ENCODE measurements around the gene SLA2. TPM values are rescaled to one million over a fixed set of nuclear protein-coding genes. Genes with fewer than 3 reads are reported as not detected.

Gene SLA2
- total and polyA plus RNA-seq, 2 experiments from 2014 or later = not detected

DNA sequence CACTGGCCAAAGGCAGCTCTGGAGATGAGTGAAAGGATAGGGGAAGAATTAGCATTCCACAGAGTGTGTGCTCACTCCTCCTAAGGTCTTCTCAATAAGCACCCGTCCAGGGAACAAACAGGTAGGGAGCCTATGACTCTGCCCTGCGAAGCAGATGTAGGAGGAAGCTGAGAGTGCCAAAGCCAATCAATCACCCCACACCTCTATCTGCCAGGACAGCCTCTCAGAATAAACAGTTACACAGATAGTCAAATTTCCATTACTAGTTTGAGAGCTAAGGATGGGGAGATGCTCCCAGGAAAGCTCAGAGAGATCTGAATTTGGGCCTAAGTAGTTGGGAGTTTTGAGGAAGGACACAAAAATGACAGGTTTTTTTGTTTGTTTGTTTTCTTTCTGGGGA lies 40.5 kb upstream of the SLA2 start:
- H2AFZ ChIP-seq = no peak overlapping the region
- H3K4me2 ChIP-seq (ENCODE audit: unreplicated experiment) = no peak overlapping the region
- no peak overlapping the region for H3K27ac ChIP-seq
- H3F3A ChIP-seq (ENCODE audit: insufficient read depth) = no peaks in the 10 kb centered on the region
- 70 to 77% methylated on average over 2 of the region's 2 CpGs for WGBS, 2 experiments (ENCODE audit: low coverage in 1 of 2, low lambda C conversion rate in 2 of 2, missing lambda C conversion rate in 2 of 2)
- 0 out of 2 replicates have a peak, but pooled peaks cover 7% of the 10 kb centered on the region for H3K36me3 ChIP-seq (ENCODE audit: low read depth)
- no peak for TF ChIP-seq EZH2phosphoT487 (IDR thresholded peaks at IDR 0.05; ENCODE audit: insufficient read depth, low read depth)
- no peak for TF ChIP-seq EZH2 (IDR thresholded peaks at IDR 0.05; ENCODE audit: insufficient read depth, poor library complexity, severe bottlenecking)
- no peaks in the 10 kb centered on the region for H3K4me1 ChIP-seq (ENCODE audit: insufficient read depth)
- H3K79me2 ChIP-seq (ENCODE audit: insufficient read depth) = no peaks in the 10 kb centered on the region
- no peak for DNase-seq
- in situ Hi-C loops (cut with MboI) = no loop called here
- no peak overlapping the region for H3K9ac ChIP-seq
- no peaks in the 10 kb centered on the region for H4K20me1 ChIP-seq (ENCODE audit: insufficient read depth)
- H3K4me3 ChIP-seq = no peak overlapping the region
- H3K27me3 ChIP-seq (replicated peaks; ENCODE audit: insufficient read depth) = no peaks in the 10 kb centered on the region
- H3K9me3 ChIP-seq (ENCODE audit: low read depth) = no peaks in the 10 kb centered on the region
- no peaks in the 10 kb centered on the region for H3K9me2 ChIP-seq (ENCODE audit: insufficient read depth)

DNA sequence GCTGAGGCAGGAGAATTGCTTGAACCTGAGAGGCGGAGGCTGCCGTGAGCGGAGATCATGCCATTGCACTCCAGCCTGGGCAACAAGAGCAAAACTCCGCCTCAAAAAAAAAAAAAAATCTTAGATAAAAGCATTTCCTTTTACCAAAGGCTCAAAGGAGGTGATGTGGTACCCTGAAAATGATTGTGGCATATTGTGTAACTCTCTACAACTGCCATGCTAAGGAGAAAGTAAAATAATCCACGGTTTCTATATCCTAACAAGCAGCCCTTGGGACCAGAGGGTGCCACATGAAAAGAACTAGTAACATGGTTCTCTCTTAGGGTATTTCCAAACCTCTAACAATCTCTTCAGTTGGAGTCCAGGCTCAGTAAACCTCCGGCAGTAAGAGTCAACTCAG lies 38.8 kb upstream of the SLA2 start:
- H3K4me2 ChIP-seq (ENCODE audit: unreplicated experiment) = no peak overlapping the region
- WGBS, 2 experiments (ENCODE audit: low coverage in 1 of 2, low lambda C conversion rate in 2 of 2, missing lambda C conversion rate in 2 of 2) = 96 to 99% methylated on average over 6 of the region's 6 CpGs
- H3K27ac ChIP-seq = no peak overlapping the region

DNA sequence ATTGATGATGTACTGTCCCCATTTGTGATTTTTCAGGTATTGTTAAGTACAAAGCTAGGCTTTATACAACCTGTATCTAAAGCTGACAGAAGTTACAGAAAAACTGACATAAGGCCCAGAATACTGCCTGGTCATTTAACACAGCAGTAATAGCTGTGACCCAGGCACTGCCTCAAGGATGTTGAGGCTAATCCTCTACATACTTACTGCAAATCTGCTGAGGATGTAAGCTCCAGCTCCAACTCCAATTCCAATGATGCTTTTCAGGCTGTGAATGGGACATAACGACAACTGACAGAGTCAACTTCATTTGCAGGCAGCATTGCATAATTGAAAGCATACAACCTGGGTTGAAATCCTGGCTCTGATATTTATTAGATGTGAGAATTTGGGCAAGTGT lies 36.3 kb upstream of the SLA2 start:
- H2AFZ ChIP-seq = no peak overlapping the region
- no peaks in the 10 kb centered on the region for H3F3A ChIP-seq (ENCODE audit: insufficient read depth)
- no peaks in the 10 kb centered on the region for H3K9me2 ChIP-seq (ENCODE audit: insufficient read depth)
- no peaks in the 10 kb centered on the region for H3K9me3 ChIP-seq (ENCODE audit: low read depth)
- H3K4me2 ChIP-seq (ENCODE audit: unreplicated experiment) = no peak overlapping the region
- H4K20me1 ChIP-seq (ENCODE audit: insufficient read depth) = no peaks in the 10 kb centered on the region
- H3K27ac ChIP-seq = no peak overlapping the region
- in situ Hi-C loops (cut with MboI) = no loop called here
- H3K4me1 ChIP-seq (ENCODE audit: insufficient read depth) = no peaks in the 10 kb centered on the region
- no peak overlapping the region for H3K4me3 ChIP-seq
- TF ChIP-seq EZH2 (IDR thresholded peaks at IDR 0.05; ENCODE audit: insufficient read depth, poor library complexity, severe bottlenecking) = no peak
- no peak for TF ChIP-seq EZH2phosphoT487 (IDR thresholded peaks at IDR 0.05; ENCODE audit: insufficient read depth, low read depth)
- H3K9ac ChIP-seq = no peak overlapping the region
- no peaks in the 10 kb centered on the region for H3K79me2 ChIP-seq (ENCODE audit: insufficient read depth)
- H3K36me3 ChIP-seq (ENCODE audit: low read depth) = 0 out of 2 replicates have a peak, but pooled peaks cover 7% of the 10 kb centered on the region
- DNase-seq = no peak
- no peaks in the 10 kb centered on the region for H3K27me3 ChIP-seq (replicated peaks; ENCODE audit: insufficient read depth)
- 19 to 38% methylated on average over 1 of the region's 1 CpG for WGBS, 2 experiments (ENCODE audit: low coverage in 1 of 2, low lambda C conversion rate in 2 of 2, missing lambda C conversion rate in 2 of 2)

More for the DNA sequence above, 38.8 kb upstream of the SLA2 start:
- no peaks in the 10 kb centered on the region for H3K27me3 ChIP-seq (replicated peaks; ENCODE audit: insufficient read depth)
- H3K4me3 ChIP-seq = no peak overlapping the region
- H3K4me1 ChIP-seq (ENCODE audit: insufficient read depth) = no peaks in the 10 kb centered on the region
- no peak overlapping the region for H3K9ac ChIP-seq
- 0 out of 2 replicates have a peak, but pooled peaks cover 7% of the 10 kb centered on the region for H3K36me3 ChIP-seq (ENCODE audit: low read depth)
- H2AFZ ChIP-seq = no peak overlapping the region
- no peaks in the 10 kb centered on the region for H4K20me1 ChIP-seq (ENCODE audit: insufficient read depth)
- in situ Hi-C loops (cut with MboI) = no loop called here
- no peaks in the 10 kb centered on the region for H3K9me2 ChIP-seq (ENCODE audit: insufficient read depth)
- DNase-seq = no peak
- no peaks in the 10 kb centered on the region for H3K9me3 ChIP-seq (ENCODE audit: low read depth)
- no peaks in the 10 kb centered on the region for H3F3A ChIP-seq (ENCODE audit: insufficient read depth)
- H3K79me2 ChIP-seq (ENCODE audit: insufficient read depth) = no peaks in the 10 kb centered on the region
- TF ChIP-seq EZH2 (IDR thresholded peaks at IDR 0.05; ENCODE audit: insufficient read depth, poor library complexity, severe bottlenecking) (no peak), EZH2phosphoT487 (IDR thresholded peaks at IDR 0.05; ENCODE audit: insufficient read depth, low read depth) (no peak)

DNA sequence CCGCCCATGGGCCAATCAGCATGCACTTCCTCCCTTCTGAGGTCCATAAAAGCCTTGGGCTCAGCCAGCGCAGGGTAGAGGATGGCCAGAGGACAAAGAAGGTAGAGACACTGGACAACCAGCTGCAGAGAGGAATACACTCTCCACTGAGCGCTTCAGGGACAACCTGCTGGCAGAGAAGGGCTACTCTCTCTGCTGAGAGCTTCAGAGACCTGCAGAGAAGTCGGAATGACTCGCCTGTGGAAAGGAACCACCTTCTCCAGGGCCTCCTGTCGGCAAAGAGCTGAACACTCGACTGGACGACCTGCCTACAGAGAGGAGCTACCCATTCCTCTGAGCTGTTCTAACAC lies 31.4 kb upstream of the SLA2 start:
- Histone ChIP-seq H3K27ac (no peak overlapping the region), H3K4me3 (no peak overlapping the region), H3K27me3 (replicated peaks; ENCODE audit: insufficient read depth) (no peaks in the 10 kb centered on the region), H3K4me2 (ENCODE audit: unreplicated experiment) (no peak overlapping the region), H2AFZ (no peak overlapping the region), H3K9ac (no peak overlapping the region), H3K9me2 (ENCODE audit: insufficient read depth) (no peaks in the 10 kb centered on the region), H3K79me2 (ENCODE audit: insufficient read depth) (no peaks in the 10 kb centered on the region), H3K4me1 (ENCODE audit: insufficient read depth) (no peaks in the 10 kb centered on the region), H3K9me3 (ENCODE audit: low read depth) (no peaks in the 10 kb centered on the region), H4K20me1 (ENCODE audit: insufficient read depth) (no peaks in the 10 kb centered on the region; the same call in 1 of the 2 replicates), H3K36me3 (ENCODE audit: low read depth) (0 out of 2 replicates have a peak, but pooled peaks cover 4% of the 10 kb centered on the region), H3F3A (ENCODE audit: insufficient read depth) (no peaks in the 10 kb centered on the region)
- no peak for DNase-seq
- TF ChIP-seq EZH2phosphoT487 (IDR thresholded peaks at IDR 0.05; ENCODE audit: insufficient read depth, low read depth) (no peak), EZH2 (IDR thresholded peaks at IDR 0.05; ENCODE audit: insufficient read depth, poor library complexity, severe bottlenecking) (no peak)
- in situ Hi-C loops (cut with MboI) = no loop called here
- 94 to 97% methylated on average over 8 of the region's 8 CpGs for WGBS, 2 experiments (ENCODE audit: low coverage in 1 of 2, low lambda C conversion rate in 2 of 2, missing lambda C conversion rate in 2 of 2)

All from GM23248 (cell line).